NCI-H1048 (cell line): ENCODE results near the gene CACNA2D4.

Experiments used
- DNase-seq: peaks from one replicate; lab custom pipeline; 2025; lab: John Stamatoyannopoulos, UW

CACNA2D4 gene

GRCh38 chr12:1917172-1918070 is 1.0 kb downstream of the CACNA2D4 start:
- no peak for DNase-seq

- DNase-seq = no peak
Measured at GRCh38 chr12:1916371-1917171, 1.9 kb downstream of the CACNA2D4 start.

GRCh38 chr12:1915082-1915968 is 3.1 kb downstream of the CACNA2D4 start:
- no peak for DNase-seq

DNA sequence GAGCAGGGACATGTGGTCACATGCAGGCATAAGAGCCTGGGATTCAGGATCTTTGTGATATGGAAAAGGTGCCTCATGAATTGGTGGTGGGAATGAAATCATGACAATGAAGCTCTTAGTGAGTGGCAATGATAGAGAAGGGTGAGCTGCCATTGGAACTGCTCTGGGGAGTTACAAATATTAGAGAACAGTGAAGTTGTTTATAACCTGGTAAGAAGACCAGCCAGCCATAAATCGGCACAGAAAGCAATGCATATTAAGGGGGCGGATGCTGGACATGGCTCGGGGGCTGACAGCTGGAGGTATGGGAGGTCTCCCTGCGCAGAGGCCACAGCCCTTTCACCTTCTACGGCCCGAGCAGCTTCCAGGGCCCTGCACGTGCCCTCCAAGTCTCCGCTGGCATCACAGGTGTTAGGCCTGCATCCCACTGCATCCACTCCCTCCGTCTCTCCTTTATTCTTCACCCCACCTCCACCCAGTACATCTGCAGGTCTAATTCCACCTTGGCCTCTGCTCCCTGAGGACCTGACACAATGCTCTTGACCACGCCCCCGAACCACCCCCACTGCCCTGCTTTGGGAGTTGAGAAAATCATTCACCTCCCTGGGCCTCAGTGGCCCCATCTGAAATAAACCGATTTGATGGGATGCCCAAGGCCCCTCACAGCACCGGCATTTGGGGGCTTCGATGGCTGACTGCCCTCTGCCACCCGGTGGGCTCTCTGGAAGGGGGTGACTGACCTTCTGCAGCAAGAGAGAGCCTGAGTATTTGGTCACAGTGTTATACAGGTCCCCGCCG is 4.1 kb downstream of the CACNA2D4 start:
- no peak for DNase-seq

GRCh38 chr12:1913377-1914113 is 4.9 kb downstream of the CACNA2D4 start:
- DNase-seq = no peak

GRCh38 chr12:1912580-1913376 is 5.7 kb downstream of the CACNA2D4 start:
- no peak for DNase-seq

DNA sequence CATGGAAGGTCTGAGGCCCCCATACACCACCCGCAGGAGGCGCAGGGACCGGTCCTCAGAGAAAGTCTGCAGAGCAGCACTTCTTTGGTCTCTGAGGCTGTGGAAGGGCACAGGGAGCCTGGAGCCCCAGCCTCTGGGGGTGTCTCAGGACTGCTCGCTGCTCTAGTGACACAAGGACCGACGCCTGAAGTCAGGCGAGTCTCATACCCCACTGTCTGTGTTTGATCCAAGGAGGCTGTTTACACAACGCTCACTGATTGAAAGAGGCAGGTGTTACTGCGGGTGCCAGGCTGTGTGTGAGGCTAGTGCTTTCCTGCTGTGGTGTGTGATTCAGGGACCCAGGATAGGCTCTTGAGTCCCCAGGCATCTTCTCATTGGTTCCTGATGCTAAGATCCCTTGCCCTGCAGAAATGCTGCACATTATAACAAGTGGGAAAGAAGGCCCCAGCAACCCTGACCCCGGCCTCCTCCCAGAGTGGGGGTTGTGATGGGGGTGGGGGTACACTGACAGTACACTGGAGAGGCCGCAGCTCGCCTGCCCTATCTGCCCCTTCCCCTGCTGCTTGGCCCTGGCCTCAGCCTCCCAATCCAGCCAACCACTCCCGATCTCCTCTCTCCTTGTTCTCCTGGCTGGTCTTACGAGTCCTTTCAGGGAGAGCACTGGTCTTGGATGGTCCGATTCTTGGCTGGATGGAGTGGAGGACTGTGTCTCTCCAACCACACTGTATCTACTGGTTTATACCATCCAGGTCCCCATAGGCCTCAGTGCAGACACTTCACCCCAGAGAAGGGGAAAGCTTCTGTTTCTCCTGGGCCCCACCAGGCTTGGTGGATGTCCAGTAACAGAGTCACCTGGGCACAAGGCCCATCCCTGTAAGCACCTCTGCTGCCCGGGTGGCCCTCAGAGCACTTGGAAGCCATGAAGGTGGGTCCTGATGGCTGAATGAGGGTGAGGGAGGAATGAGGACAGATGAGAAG is 6.6 kb downstream of the CACNA2D4 start:
- DNase-seq = no peak

DNA sequence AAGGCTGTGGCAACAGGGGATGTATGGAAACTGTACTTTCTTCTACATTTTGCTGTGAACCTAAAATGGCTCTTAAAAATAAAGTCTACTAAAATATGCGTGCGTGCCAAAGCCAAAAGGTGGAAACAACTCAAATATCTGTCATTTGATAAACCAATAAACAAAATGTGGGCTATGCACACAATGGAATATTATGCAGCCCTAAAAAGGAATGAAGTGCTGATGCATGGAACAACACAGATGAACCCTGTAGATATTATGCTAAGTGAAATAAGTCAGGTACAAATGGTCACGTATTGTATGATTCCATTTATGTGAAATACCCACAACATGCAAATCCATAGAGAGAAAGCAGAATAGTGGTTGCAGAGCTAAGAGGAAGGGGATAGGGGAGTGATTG is 8.0 kb downstream of the CACNA2D4 start:
- no peak for DNase-seq

GRCh38 chr12:1908758-1909157 is 9.7 kb downstream of the CACNA2D4 start:
- no peak for DNase-seq

DNA sequence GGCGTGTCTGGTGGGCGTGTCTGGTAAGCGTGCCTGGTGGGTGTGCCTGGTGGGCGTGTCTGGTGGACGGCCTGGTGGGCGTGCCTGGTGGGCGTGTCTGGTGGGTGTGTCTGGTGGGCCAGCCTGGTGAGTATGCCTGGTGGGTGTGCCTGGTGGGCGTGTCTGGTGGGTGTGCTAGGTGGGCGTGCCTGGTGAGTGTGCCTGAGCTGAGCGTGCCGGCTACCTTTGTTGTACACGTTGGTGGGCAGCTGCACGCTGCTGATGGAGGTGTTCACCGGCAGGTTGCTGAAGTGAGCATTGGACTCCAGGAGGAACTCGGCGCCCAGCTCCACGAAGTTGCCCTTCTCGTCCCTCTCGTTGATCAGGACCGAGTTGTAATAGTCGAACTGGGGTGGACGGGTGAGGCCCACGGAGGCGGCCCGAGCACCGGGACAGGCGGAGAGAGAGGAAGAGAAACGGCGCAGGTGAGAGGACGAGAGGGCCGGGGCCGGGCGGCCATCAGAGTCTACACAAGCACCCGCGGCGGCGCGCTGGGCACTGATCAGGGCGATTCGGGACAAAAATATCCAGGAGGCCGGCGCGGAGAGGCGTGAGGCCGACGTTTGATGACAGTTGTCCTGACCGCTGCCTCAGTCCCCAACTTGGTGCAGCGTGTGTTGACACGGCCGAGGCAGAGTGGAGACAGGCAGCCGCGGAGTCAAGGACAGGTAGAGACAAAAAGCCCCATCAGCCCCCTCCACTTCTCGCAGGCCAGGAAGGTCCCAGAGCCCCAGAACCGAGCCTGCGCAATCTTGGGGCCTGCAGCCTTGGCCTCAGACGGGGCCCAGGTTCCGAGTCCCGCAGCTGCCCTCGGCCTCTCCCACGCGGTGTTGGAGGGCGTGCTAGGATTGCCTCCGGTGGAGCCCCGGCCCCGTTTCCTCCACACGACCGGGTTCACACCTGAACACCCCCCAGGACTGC is 10.5 kb downstream of the CACNA2D4 start:
- DNase-seq = no peak

GRCh38 chr12:1906579-1906978 is 11.9 kb downstream of the CACNA2D4 start:
- no peak for DNase-seq

GRCh38 chr12:1904875-1905274 is 13.6 kb downstream of the CACNA2D4 start:
- DNase-seq = no peak

- no peak for DNase-seq
Measured at GRCh38 chr12:1896964-1897363, 21.5 kb downstream of the CACNA2D4 start.

- DNase-seq = no peak
Measured at GRCh38 chr12:1890810-1891209, 27.6 kb downstream of the CACNA2D4 start.

GRCh38 chr12:1890119-1890703 is 28.2 kb downstream of the CACNA2D4 start:
- no peak for DNase-seq

DNA sequence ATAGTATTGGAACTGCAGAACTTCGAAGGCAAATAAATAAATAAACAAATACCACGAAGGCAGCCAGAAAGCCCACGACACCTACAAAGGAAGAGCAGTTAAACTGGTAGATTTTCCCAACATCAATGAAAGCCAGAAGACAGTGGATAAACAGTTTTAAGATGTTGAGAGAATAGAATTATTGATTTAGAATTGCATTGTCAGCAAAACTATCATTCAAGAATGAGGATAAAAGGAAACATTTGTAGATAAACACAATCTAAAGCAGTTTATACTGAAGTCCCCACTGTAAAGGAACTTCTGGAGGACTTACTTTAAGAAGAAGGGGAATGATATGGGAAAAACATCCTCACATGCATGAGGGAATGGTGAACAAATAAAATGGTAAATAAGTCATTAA is 29.5 kb downstream of the CACNA2D4 start:
- DNase-seq = no peak
